Upper lobe of right lung (tissue), 1 donor: ENCODE results near the gene KANK2. TPM values are rescaled to one million over a fixed set of nuclear protein-coding genes. Genes with fewer than 3 reads are reported as not detected.

Experiments
- ATAC-seq: fragments of 200-7000 bp; cut with Tn5 transposase; one replicate; pipeline ENCODE4 v1.9.1; 2020; ENCODE audit warnings: mild to moderate bottlenecking, moderate library complexity
- DNase-seq: peaks from one replicate; pipeline ENCODE4 v3.0.0-alpha.2; 2020
- H3K27ac ChIP-seq: fragments of 200-600 bp; one replicate; pipeline ENCODE4 v1.8.0; 2022
- H3K27me3 ChIP-seq: fragments of 200-600 bp; one replicate; pipeline ENCODE4 v1.8.0; 2022; ENCODE audit warnings: mild to moderate bottlenecking
- H3K36me3 ChIP-seq: fragments of 200-600 bp; one replicate; pipeline ENCODE4 v1.8.0; 2022
- H3K4me1 ChIP-seq: fragments of 200-600 bp; one replicate; pipeline ENCODE4 v1.8.0; 2022
- H3K4me3 ChIP-seq: fragments of 200-600 bp; one replicate; pipeline ENCODE4 v1.8.0; 2022; ENCODE audit warnings: mild to moderate bottlenecking
- H3K9me3 ChIP-seq: fragments of 200-600 bp; one replicate; pipeline ENCODE4 v1.8.0; 2022
- CTCF ChIP-seq: fragments of 200-600 bp; IDR thresholded peaks from one replicate; pipeline ENCODE4 v1.8.0; 2022; ENCODE audit warnings: antibody characterized with exemption
- intact Hi-C: fragments of 100-400 bp; cut with DNase I; formaldehyde crosslinking; loops from one replicate; pipeline ENCODE4 v1.11.0; 2022
- total RNA-seq: library from RNA; stranded (reverse); fragmentation: NEBNext Ultra II Directional; extraction: Animal tissue kit (Norgen Biotek cat#: 25700); gene quantifications from one replicate; pipeline ENCODE4 v1.2.1, GENCODE V29; 2021
- donor health status: DM: no; HTN: yes; CAD: no; lungs with severe emphysema.

Gene KANK2
- total RNA-seq, 1 donor from 2014 or later, result 268 TPM

DNA sequence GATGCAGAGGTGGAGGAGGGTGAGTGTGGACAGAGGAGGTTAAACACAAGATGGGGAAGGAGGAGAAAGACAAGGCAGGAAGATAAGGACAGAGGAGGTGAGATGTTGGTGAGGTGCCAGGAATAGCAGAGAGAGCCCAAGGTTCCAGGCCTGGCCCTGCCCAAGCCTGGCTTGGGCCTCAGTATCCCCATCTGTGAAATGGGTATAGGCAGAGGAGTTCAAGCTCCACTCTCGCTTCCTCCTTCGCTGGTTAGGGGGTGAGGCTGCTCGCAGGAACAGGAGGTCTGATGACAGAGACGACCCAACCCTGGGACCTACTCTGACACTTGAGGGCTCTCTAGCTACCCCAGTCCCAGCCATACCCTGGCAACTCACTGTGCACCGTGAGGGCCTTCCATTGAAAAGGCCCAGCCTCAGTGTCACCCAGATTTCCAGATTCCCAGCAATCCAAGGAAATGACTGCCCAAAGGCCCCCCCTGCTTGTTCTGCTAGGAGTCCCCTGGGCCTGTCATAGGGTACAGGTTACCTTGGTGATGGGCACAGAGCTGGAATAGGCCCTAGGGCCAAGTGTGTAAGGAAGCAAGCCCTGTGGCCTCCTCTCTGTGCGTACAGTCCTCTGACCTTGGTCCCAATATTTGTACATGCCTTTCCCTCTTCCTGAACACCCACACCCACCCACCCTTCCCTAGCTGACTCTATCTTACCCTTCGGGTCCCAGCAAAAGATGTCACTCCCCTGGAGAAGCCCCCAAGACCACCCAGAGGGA, 33.5 kb upstream of the KANK2 start:
- no peak for DNase-seq
- no peak for TF ChIP-seq CTCF
- no peak for ATAC-seq
- Histone ChIP-seq H3K4me1 (no peaks in the 10 kb centered on the region), H3K36me3 (peaks cover 39% of the 10 kb centered on the region), H3K4me3 (no peak overlapping the region), H3K9me3 (no peaks in the 10 kb centered on the region), H3K27ac (no peak overlapping the region), H3K27me3 (no peaks in the 10 kb centered on the region)
- intact Hi-C loops, result no loop called here

DNA sequence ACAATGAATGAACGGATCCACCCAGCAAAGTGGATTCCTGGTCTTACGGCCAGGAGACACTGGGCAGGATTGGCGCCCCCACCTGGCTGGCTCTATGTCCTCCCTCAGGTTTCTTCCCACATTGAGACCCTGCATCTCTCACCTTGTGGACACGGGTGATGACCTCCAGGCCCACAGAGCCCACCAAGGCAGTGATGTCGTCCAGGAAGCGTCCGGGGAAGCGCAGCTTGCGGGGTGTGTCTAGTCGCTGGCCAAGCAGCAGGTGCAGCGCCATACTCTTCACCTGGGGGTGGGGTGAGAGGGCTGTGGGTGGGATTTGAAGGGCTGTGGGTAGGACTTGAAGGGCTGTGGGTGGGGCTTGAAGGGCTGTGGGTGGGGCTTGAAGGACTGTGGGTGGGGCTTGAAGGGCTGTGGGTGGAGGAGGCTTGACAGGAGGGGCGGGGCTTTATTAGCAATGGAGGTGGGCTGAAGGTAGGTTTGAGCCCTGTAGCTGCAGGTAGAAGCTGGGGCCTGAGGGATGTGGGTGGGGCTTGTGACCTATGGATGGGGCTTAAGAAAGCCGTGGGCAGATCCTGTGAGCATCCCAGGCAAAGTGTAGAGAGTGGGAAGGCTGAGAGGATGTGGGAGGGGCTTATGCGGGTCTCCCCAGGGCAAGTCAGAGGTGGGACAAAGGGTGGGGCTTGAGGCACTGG, 30.0 kb upstream of the KANK2 start:
- H3K9me3 ChIP-seq, result no peaks in the 10 kb centered on the region
- peaks cover 42% of the 10 kb centered on the region for H3K36me3 ChIP-seq
- no peak for TF ChIP-seq CTCF
- no peaks in the 10 kb centered on the region for H3K27me3 ChIP-seq
- intact Hi-C loops, result no loop called here
- ATAC-seq, result no peak
- H3K27ac ChIP-seq, result no peak overlapping the region
- no peak overlapping the region for H3K4me3 ChIP-seq
- no peaks in the 10 kb centered on the region for H3K4me1 ChIP-seq
- DNase-seq, result no peak

GRCh38 chr19:11226716-11227166, 29.4 kb upstream of the KANK2 start:
- H3K4me1 ChIP-seq, result no peaks in the 10 kb centered on the region
- ATAC-seq (no peak), DNase-seq (no peak)
- intact Hi-C loops, result no loop called here
- H3K27ac ChIP-seq, result no peak overlapping the region
- H3K4me3 ChIP-seq, result no peak overlapping the region
- H3K36me3 ChIP-seq, result peaks cover 42% of the 10 kb centered on the region
- H3K9me3 ChIP-seq, result no peaks in the 10 kb centered on the region
- H3K27me3 ChIP-seq, result no peaks in the 10 kb centered on the region
- no peak for TF ChIP-seq CTCF

- no peak overlapping the region for H3K4me3 ChIP-seq
- no peak for TF ChIP-seq CTCF
- no peaks in the 10 kb centered on the region for H3K4me1 ChIP-seq
- H3K9me3 ChIP-seq, result no peaks in the 10 kb centered on the region
- intact Hi-C loops, result no loop called here
- DNase-seq, result no peak
- H3K36me3 ChIP-seq, result peaks cover 46% of the 10 kb centered on the region
- no peaks in the 10 kb centered on the region for H3K27me3 ChIP-seq
- no peak for ATAC-seq
- no peak overlapping the region for H3K27ac ChIP-seq
These were observed 28.5 kb upstream of the KANK2 start for GRCh38 chr19:11225815-11226214.

DNA sequence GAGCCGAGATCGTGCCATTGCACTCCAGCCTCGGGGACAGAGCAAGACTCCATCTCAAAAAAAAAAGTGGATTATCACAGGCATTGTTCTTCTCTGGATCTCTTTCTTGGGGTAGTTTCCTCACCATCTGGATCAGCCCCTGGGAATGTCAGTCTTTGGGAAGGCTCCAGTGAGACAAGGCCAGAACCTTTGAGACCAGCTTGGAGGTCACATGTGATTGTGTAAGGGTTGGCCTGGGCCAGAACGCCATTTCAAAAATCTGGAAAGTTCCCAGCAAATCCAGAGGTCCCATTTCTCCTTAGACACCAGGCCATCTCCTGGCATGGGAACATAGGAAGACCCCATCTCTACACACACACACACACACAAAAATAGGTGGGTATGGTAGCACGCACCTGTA, 27.8 kb upstream of the KANK2 start:
- no peak for TF ChIP-seq CTCF
- no peak overlapping the region for H3K27ac ChIP-seq
- ATAC-seq (no peak), DNase-seq (no peak)
- no peak overlapping the region for H3K4me3 ChIP-seq
- no peaks in the 10 kb centered on the region for H3K4me1 ChIP-seq
- no peaks in the 10 kb centered on the region for H3K27me3 ChIP-seq
- intact Hi-C loops, result no loop called here
- H3K9me3 ChIP-seq, result no peaks in the 10 kb centered on the region
- peaks cover 52% of the 10 kb centered on the region for H3K36me3 ChIP-seq
